OCI-LY3 (cell line): ENCODE results near the gene ELANE.

Experiments used
- EZH2phosphoT487 ChIP-seq: fragments of 200-600 bp; shearing (Covaris generic); IDR thresholded peaks from 2 replicates; pipeline ENCODE4 v1.6.1; 2018; ENCODE audit warnings: antibody characterized with exemption, mixed run types, low read depth
- TF ChIP-seq, protein P1 (sequence below): fragments of 200-600, 300-600 bp; sonication (generic); IDR thresholded peaks from 2 replicates; pipeline ENCODE4 v1.5.1; 2014; ENCODE audit warnings: antibody characterized with exemption, low read length, low read depth

DNA sequence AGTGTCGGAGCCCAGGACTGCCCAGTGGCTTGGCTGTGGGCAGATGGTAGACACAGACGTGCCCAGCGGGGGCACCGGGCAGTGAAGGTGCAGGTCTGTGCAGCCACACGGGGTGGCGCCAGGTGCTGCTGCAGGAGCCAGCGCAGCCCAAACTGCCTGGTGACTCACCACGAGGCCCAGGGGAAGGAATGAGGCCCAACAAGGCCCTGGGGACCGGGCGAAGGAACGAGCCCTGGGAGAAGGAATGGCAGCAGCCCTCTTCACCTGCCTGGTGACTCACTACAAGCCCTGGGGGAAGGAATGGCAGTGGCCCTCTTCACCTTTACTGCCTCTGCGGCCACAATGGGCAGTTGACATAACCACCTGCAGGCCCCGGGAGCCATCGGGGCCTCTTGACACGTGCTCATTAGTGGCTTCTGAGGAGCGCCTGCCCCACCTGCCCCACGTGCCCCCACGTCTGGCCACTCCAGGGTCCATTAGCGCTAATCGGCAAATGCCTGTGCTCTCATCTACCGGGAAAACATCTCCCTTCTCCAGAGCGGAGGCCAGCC, 31.6 kb downstream of the ELANE start:
- TF ChIP-seq, protein P1, sequence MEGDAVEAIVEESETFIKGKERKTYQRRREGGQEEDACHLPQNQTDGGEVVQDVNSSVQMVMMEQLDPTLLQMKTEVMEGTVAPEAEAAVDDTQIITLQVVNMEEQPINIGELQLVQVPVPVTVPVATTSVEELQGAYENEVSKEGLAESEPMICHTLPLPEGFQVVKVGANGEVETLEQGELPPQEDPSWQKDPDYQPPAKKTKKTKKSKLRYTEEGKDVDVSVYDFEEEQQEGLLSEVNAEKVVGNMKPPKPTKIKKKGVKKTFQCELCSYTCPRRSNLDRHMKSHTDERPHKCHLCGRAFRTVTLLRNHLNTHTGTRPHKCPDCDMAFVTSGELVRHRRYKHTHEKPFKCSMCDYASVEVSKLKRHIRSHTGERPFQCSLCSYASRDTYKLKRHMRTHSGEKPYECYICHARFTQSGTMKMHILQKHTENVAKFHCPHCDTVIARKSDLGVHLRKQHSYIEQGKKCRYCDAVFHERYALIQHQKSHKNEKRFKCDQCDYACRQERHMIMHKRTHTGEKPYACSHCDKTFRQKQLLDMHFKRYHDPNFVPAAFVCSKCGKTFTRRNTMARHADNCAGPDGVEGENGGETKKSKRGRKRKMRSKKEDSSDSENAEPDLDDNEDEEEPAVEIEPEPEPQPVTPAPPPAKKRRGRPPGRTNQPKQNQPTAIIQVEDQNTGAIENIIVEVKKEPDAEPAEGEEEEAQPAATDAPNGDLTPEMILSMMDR = no peak
- TF ChIP-seq EZH2phosphoT487 = no peak
